ENCODE measurements around the gene CREB3L2.

DNA sequence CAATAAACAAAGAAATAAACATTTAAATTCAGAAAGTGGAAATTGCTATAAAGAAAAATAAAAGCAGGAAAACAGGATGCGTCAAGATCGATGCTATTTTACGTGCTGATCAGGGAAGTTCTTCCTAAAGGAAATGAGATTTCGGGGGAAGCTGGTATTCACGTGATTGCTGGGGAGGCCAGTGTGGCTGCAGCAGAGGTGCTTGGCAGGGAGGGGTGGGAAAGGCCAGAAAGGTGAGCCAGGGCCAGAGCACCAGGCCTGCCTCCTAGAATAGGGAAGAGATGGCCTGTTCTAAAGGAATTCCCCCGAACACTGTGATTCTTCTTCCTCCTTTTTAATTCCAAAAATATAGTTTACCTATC is 923 bp upstream of the CREB3L2 start:
- TF ChIP-seq POLR2A (IDR thresholded peaks at IDR 0.05; ENCODE audit: low read length) (no peak), GATA1 (IDR thresholded peaks at IDR 0.05; ENCODE audit: low read depth, low read length) (no peak)
